Cardiac fibroblast (primary cell): ENCODE measurements around the gene MYO1E.

ENCODE experiments used
- DNase-seq, 2 donors: peaks; one replicate each; pipeline versions ENCODE4 v3.0.0 to v3.0.0-alpha.2; 2010; ENCODE audit warnings: low read depth in 2 of 2
- H3K4me3 ChIP-seq, 2 donors: replicated peaks in 1 of 2; 1 replicate in 1 of 2; 2 replicates in 1 of 2; pipeline ENCODE4 v1.5.1; 2011; ENCODE audit warnings: low read depth in 2 of 2, low read length in 2 of 2, mild to moderate bottlenecking in 2 of 2, moderate library complexity in 1 of 2
- TF ChIP-seq, protein P1 (sequence below): IDR thresholded peaks from one replicate; pipeline ENCODE4 v1.5.1; 2011; ENCODE audit warnings: low read depth, mild to moderate bottlenecking, low read length, inconsistent platforms

The MYO1E gene

DNA sequence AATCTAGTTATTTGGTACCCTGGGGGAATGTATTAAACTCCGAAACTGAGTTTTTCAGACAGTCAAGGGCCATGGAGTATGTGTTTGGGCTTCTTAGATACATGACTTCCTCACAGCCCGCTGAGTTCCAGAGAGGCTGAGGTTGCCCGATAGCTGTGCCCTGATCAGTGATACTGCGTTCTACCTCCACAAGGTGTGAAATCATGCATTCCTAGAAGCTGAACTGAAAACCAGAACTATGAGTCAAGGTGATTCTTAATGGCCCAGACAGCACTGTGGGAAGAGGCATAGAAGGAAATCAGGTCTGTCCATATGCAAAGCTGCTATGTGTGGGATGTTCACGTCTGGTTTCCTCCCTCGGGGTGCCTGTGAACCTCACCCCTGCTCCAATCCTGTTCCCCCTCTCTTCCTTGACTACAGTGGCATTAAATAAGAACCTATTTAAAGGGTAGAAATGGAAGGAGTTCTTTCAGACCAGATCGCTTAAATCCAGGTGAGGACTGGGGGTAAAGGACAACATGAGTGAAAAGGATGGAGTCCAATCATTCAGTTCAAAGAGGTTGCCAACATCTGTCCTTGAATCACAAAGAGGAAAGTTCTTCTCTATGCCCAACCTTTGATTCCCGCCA is 74.3 kb downstream of the MYO1E start:
- TF ChIP-seq, protein P1, sequence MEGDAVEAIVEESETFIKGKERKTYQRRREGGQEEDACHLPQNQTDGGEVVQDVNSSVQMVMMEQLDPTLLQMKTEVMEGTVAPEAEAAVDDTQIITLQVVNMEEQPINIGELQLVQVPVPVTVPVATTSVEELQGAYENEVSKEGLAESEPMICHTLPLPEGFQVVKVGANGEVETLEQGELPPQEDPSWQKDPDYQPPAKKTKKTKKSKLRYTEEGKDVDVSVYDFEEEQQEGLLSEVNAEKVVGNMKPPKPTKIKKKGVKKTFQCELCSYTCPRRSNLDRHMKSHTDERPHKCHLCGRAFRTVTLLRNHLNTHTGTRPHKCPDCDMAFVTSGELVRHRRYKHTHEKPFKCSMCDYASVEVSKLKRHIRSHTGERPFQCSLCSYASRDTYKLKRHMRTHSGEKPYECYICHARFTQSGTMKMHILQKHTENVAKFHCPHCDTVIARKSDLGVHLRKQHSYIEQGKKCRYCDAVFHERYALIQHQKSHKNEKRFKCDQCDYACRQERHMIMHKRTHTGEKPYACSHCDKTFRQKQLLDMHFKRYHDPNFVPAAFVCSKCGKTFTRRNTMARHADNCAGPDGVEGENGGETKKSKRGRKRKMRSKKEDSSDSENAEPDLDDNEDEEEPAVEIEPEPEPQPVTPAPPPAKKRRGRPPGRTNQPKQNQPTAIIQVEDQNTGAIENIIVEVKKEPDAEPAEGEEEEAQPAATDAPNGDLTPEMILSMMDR: no peak
- peak in 1 of 2 donors; percentile 34 for DNase-seq
- H3K4me3 ChIP-seq: no peak overlapping the region

DNA sequence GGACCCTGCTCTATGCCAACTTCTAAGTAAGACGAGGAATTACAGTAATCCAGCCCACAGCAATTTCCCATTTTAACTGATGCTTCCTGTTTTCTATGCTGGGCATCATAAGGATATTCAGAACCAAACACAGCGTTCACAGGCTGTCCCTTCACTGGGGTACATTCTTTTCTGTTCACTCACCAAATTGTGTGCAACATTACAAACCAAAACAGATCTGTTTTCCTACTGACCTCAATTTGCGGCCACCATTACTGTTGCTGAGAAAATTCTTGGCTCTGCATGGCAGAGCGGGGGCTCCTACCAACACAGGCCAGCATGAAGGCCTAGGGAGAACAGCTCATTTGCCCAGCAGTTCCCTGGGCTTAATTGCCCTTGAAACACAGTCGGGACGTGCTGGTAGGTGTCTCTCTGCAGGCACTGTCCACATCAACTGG is 76.5 kb downstream of the MYO1E start:
- peak; percentile 90 to 95 for DNase-seq
- H3K4me3 ChIP-seq: no peak overlapping the region
- TF ChIP-seq, protein P1: no peak

DNA sequence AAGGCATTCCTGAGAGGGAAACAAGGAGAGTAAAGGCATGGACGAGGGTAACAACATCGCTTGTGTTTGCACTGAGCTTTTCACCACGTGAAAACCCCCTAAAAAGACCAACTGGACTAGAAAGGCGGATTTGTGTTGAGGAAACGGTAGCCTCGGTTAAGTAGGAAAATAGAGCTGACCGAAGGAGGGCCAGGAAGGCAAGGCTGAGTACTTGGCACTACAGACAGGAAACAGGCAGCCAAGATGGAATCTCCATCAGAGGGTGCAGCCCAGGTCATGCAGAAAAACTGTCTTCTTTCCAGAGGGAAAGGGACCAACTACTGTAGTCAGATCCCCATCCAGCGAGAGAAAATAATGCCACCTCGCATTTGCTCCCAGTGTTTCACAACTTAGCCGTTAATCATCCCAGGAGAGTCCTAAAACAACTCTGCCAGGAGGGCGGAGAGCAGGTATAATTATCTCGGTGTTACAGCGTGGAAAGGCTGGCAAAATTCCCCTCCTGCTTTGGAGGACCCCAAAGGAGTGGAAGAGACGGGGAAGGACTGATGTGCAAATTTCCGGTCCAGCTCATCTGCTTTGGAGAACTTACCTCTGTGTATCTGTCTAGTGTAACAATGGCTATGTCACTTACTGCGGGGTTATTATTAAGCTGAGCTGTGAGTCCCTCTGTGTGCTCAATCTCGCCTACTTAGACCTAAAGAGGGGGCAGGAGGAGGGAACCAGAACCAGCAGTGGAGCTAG is 77.2 kb downstream of the MYO1E start:
- TF ChIP-seq, protein P1: no peak
- no peak overlapping the region for H3K4me3 ChIP-seq
- DNase-seq: peak in 1 of 2 donors; percentile 63

DNA sequence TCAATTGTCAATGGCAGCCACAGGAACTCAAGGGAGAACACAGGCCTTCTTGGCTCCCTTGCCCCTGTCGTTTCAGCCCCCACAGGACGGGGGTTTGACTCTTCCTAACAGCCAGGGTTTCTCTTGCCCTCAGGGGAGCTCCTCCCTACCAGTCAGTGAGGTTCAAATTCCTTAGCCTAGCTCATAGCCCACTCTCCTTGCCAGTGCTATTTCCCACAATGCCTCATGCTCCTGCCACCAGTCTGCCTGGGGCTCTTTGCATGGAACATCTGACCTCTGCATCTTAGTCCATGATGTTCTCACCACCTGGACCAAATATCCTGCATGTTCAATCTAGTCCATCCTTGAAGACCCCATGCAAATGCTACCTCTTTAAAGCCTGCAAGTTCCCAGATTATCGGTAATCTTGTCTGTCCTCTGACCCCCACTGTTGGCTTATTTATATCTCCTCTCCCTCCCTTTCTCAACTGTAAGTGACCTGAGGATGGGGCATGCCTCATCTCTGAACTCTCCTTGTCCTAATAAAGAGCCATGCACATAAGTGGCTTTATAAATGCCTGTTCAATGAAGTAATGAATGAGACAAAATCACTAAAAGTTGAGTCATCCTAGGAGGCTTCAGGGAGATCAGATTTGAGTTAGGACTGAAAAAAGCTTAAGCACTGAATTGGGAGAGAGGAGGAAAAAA is 78.0 kb downstream of the MYO1E start:
- H3K4me3 ChIP-seq: no peak overlapping the region
- TF ChIP-seq, protein P1: no peak

DNA sequence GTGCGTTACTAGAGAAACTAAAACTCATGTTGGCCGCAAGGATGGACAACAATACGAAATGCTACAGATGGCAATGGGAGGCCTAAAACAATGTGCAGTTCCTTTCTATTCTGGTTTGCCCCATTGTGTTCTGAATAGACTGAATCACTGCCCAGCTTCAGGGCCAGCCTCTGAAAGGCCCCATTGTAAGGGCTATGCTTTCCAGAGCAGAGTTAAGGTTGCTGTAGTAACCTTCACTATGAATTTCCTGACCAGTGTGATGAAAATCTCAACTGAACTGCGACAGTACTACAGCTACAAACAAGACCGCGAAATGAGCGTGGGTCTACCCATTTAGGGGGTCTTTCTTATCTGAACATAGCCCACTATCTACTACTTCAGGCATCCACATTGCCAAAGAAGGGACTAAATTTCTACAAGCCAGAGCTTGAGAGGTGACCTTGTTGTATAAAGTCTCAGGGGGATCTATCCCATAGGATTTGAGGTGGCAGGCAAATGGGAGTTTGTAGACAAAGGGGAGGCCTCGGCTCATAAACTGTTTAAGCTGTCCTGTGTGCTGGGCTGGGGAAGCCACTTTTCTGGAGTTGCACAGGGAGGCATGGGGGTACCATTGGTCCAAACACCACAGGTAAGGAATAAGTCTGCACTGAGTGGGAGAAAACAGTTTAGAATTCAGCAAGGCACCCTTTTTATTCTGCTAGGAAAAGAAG is 80.1 kb downstream of the MYO1E start:
- no peak overlapping the region for H3K4me3 ChIP-seq
- peak; percentile 74 to 79 for DNase-seq
- TF ChIP-seq, protein P1: no peak

More for the DNA sequence above, 78.0 kb downstream of the MYO1E start:
- DNase-seq: peak; percentile 77 to 95

DNA sequence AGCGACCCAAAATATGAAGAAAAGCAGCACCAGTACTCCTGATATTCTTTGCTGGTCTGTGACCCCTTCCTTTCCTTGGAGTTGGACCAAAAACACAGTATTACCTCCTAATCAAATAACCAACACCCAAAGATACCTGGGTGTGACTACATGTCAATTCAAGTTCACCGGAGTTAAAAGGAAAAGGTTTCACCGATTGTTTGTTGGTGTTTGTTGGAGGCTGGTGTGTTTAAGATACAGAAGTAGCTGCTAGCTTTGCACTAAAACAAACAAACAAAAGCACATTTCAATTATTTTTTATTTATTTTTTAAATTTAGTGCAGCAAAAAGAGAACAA is 81.5 kb downstream of the MYO1E start:
- no peak for DNase-seq
- no peak overlapping the region for H3K4me3 ChIP-seq

More for the DNA sequence above, 81.5 kb downstream of the MYO1E start:
- TF ChIP-seq, protein P1: no peak
